ENCODE results near the gene MTX3.

DNA sequence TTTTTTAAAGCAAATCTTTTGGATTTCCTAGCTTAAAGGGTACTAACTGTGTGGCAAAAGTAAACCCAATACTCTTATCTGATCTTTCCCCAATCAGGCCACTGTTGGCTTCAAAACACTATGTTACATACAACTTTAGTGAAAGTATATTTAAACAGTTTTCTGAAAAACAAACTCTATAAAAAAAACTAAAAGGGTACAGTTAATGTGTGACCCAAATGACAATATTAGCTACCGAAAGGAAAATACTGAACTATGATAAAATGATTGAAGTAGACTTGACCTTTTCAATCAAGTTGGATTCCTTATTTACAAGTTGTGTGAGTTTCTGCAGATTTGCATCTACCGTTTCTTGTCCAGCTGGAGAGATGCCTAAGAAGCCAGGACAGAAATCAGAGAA is 5.8 kb downstream of the MTX3 start:
- no peak for TF ChIP-seq CSDC2 (CRISPR knock-in tag; IDR thresholded peaks at IDR 0.05)
- TF ChIP-seq RARB (CRISPR knock-in tag; IDR thresholded peaks at IDR 0.05): no peak
- no peak for TF ChIP-seq ZFP3 (CRISPR knock-in tag; IDR thresholded peaks at IDR 0.05)
- TF ChIP-seq CREB5 (CRISPR knock-in tag; IDR thresholded peaks at IDR 0.05; ENCODE audit: low read depth): no peak
- TF ChIP-seq, protein P1, sequence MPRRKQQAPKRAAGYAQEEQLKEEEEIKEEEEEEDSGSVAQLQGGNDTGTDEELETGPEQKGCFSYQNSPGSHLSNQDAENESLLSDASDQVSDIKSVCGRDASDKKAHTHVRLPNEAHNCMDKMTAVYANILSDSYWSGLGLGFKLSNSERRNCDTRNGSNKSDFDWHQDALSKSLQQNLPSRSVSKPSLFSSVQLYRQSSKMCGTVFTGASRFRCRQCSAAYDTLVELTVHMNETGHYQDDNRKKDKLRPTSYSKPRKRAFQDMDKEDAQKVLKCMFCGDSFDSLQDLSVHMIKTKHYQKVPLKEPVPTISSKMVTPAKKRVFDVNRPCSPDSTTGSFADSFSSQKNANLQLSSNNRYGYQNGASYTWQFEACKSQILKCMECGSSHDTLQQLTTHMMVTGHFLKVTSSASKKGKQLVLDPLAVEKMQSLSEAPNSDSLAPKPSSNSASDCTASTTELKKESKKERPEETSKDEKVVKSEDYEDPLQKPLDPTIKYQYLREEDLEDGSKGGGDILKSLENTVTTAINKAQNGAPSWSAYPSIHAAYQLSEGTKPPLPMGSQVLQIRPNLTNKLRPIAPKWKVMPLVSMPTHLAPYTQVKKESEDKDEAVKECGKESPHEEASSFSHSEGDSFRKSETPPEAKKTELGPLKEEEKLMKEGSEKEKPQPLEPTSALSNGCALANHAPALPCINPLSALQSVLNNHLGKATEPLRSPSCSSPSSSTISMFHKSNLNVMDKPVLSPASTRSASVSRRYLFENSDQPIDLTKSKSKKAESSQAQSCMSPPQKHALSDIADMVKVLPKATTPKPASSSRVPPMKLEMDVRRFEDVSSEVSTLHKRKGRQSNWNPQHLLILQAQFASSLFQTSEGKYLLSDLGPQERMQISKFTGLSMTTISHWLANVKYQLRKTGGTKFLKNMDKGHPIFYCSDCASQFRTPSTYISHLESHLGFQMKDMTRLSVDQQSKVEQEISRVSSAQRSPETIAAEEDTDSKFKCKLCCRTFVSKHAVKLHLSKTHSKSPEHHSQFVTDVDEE (CRISPR knock-in tag; IDR thresholded peaks at IDR 0.05): no peak
- TF ChIP-seq, protein P2, sequence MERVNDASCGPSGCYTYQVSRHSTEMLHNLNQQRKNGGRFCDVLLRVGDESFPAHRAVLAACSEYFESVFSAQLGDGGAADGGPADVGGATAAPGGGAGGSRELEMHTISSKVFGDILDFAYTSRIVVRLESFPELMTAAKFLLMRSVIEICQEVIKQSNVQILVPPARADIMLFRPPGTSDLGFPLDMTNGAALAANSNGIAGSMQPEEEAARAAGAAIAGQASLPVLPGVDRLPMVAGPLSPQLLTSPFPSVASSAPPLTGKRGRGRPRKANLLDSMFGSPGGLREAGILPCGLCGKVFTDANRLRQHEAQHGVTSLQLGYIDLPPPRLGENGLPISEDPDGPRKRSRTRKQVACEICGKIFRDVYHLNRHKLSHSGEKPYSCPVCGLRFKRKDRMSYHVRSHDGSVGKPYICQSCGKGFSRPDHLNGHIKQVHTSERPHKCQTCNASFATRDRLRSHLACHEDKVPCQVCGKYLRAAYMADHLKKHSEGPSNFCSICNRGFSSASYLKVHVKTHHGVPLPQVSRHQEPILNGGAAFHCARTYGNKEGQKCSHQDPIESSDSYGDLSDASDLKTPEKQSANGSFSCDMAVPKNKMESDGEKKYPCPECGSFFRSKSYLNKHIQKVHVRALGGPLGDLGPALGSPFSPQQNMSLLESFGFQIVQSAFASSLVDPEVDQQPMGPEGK (CRISPR knock-in tag; IDR thresholded peaks at IDR 0.05; ENCODE audit: borderline replicate concordance): no peak
- no peak for TF ChIP-seq ZNF70 (CRISPR knock-in tag; IDR thresholded peaks at IDR 0.05)
- no peak for TF ChIP-seq ZNF565 (CRISPR knock-in tag; conservative IDR thresholded peaks at IDR 0.05; ENCODE audit: low read depth)
- TF ChIP-seq GLIS3 (CRISPR knock-in tag; IDR thresholded peaks at IDR 0.05): no peak
- no peak for TF ChIP-seq SNAI2 (CRISPR knock-in tag; IDR thresholded peaks at IDR 0.05)
- TF ChIP-seq ARNTL (CRISPR knock-in tag; IDR thresholded peaks at IDR 0.05; ENCODE audit: borderline replicate concordance, low read depth): no peak
- no peak for TF ChIP-seq BACH2 (CRISPR knock-in tag; IDR thresholded peaks at IDR 0.05; ENCODE audit: borderline replicate concordance)

Measured in SK-N-SH treated with all-trans-retinoic acid at 6 μM for 48 hours (cell line).